ENCODE measurements around the gene BPIFA1. TPM values are rescaled to one million over a fixed set of nuclear protein-coding genes. Genes with fewer than 3 reads are reported as not detected.

The BPIFA1 gene
- total RNA-seq, 1 donor from 2014 or later: not detected

Other genes with a start within 250 kb of the BPIFA1 start
- not detected for gene SUN5, start 231.6 kb upstream of the BPIFA1 start, total RNA-seq
- gene BPIFB2, start 228.3 kb upstream of the BPIFA1 start, total RNA-seq: not detected
- not detected for gene BPIFB6, start 204.3 kb upstream of the BPIFA1 start, total RNA-seq
- not detected for gene BPIFB3, start 182.1 kb upstream of the BPIFA1 start, total RNA-seq
- gene BPIFB4, start 156.4 kb upstream of the BPIFA1 start, total RNA-seq: not detected
- not detected for gene BPIFA2, start 67.8 kb upstream of the BPIFA1 start, total RNA-seq
- not detected for gene BPIFA3, start 18.6 kb upstream of the BPIFA1 start, total RNA-seq
- gene BPIFB1, start 47.2 kb downstream of the BPIFA1 start, total RNA-seq: not detected
- gene CDK5RAP1, start 165.5 kb downstream of the BPIFA1 start, total RNA-seq: 15.0 TPM
- 23.8 TPM for gene SNTA1, start 207.8 kb downstream of the BPIFA1 start, total RNA-seq

Measured in vagina (tissue), 1 donor.